HCT116 (cell line): ENCODE data around the gene RALB. TPM values are rescaled to one million over a fixed set of nuclear protein-coding genes. Genes with fewer than 3 reads are reported as not detected.

Source experiments
- ATAC-seq: fragments of 200-7000 bp; cut with Tn5 transposase; 2 replicates; pipeline ENCODE4 v1.9.1; 2020; ENCODE audit warnings: mild to moderate bottlenecking, moderate library complexity
- BruUV-seq: library from RNA; stranded (reverse); fragments of 400-500 nt; replicated peaks from 2 replicates; lab custom pipeline; 2021; lab: Mats Ljungman, UMichigan
- CTCF ChIA-PET: fragments of 300-600 bp; sonication (Branson Sonifier 250); formaldehyde crosslinking; loops from one replicate; lab custom pipeline; 2021; ENCODE audit warnings: antibody characterized with exemption; lab: Charles Lee
- POLR2A ChIA-PET: fragments of 300-600, 350-600 bp; sonication (Branson Sonifier 250); formaldehyde crosslinking; loops from one replicate; lab custom pipeline; 2021; ENCODE audit warnings: antibody characterized with exemption; lab: Charles Lee
- RAD21 ChIA-PET, 2 experiments: fragments of 300-600 bp; sonication (Branson Sonifier 250); formaldehyde crosslinking; loops; one replicate each; lab custom pipeline; 2023; ENCODE audit warnings: low total read pairs in 2 of 2; ENCODE audit not compliant: uncharacterized antibody in 2 of 2, unreplicated experiment in 2 of 2, low non-redundant PET in 1 of 2; lab: Charles Lee
- DNase-seq: peaks from one replicate; pipeline ENCODE4 v3.0.0-alpha.2; 2010; ENCODE audit warnings: low read depth, low spot score
- H2AFZ ChIP-seq: fragments of 200-600 bp; shearing (Covaris generic), sonication (generic); 2 replicates; pipeline ENCODE4 v1.6.1; 2017; ENCODE audit warnings: low read depth, mixed run types, mixed read lengths, antibody characterized with exemption, low read length; ENCODE audit not compliant: poor library complexity, severe bottlenecking
- H3K27ac ChIP-seq: 2 replicates; pipeline ENCODE4 v1.5.1; 2012; ENCODE audit warnings: low read depth, low read length
- H3K27me3 ChIP-seq: fragments of 200-600 bp; sonication (generic); 2 replicates; pipeline ENCODE4 v1.6.1; 2016; ENCODE audit warnings: mixed run types, low read length, mixed read lengths; ENCODE audit not compliant: insufficient read depth
- H3K36me3 ChIP-seq, 2 experiments: fragments of 200-500 bp in 1 of 2; fragments of 200-600 bp in 1 of 2; sonication (Bioruptor generic) in 1 of 2; sonication (generic) in 1 of 2; 2 replicates each; pipeline versions ENCODE4 v1.5.1 to v1.6.1; 2014 to 2016; ENCODE audit warnings: low read length in 2 of 2, inconsistent platforms in 1 of 2, mixed read lengths in 1 of 2, mixed run types in 1 of 2; ENCODE audit not compliant: insufficient read depth in 2 of 2, control insufficient read depth in 1 of 2
- H3K4me1 ChIP-seq, 2 experiments: fragments of 200-600 bp in 1 of 2; sonication (generic) in 1 of 2; 2 replicates each; pipeline versions ENCODE4 v1.5.1 to v1.6.1; 2012 to 2017; ENCODE audit warnings: low read length in 2 of 2, inconsistent platforms in 1 of 2, mild to moderate bottlenecking in 1 of 2, mixed read lengths in 1 of 2, mixed run types in 1 of 2, moderate library complexity in 1 of 2; ENCODE audit not compliant: insufficient read depth in 2 of 2, control insufficient read depth in 1 of 2
- H3K4me2 ChIP-seq: fragments of 200-600 bp; sonication (generic); 2 replicates; pipeline ENCODE4 v1.6.1; 2017; ENCODE audit warnings: mixed run types, low read length, mixed read lengths
- H3K4me3 ChIP-seq, 2 experiments: fragments of 200-600 bp in 1 of 2; sonication (generic) in 1 of 2; replicated peaks in 1 of 2; 2 replicates each; pipeline ENCODE4 v1.5.1; 2011 to 2016; ENCODE audit warnings: low read length in 2 of 2, control low read depth in 1 of 2, low read depth in 1 of 2, mild to moderate bottlenecking in 1 of 2, mixed read lengths in 1 of 2, mixed run types in 1 of 2
- H3K79me2 ChIP-seq: fragments of 200-600 bp; sonication (generic); 2 replicates; pipeline ENCODE4 v1.6.1; 2017; ENCODE audit warnings: mild to moderate bottlenecking, mixed run types, low read length, moderate library complexity, mixed read lengths; ENCODE audit not compliant: insufficient read depth
- H3K9ac ChIP-seq: fragments of 200-600 bp; sonication (generic); 2 replicates; pipeline ENCODE4 v1.6.1; 2016; ENCODE audit warnings: low read length, mixed read lengths
- H3K9me2 ChIP-seq: fragments of 200-600 bp; sonication (generic), shearing (Covaris generic); 2 replicates; pipeline ENCODE4 v1.6.1; 2017; ENCODE audit warnings: mixed run types, mild to moderate bottlenecking, moderate library complexity; ENCODE audit not compliant: insufficient read depth
- H3K9me3 ChIP-seq, 2 experiments: fragments of 200-500 bp in 1 of 2; fragments of 200-600 bp in 1 of 2; sonication (Bioruptor generic) in 1 of 2; sonication (generic) in 1 of 2; 2 replicates each; pipeline ENCODE4 v1.6.1; 2014 to 2017; ENCODE audit warnings: low read length in 2 of 2, mixed read lengths in 2 of 2, inconsistent platforms in 1 of 2, low read depth in 1 of 2, mild to moderate bottlenecking in 1 of 2, mixed run types in 1 of 2, moderate library complexity in 1 of 2; ENCODE audit not compliant: control insufficient read depth in 1 of 2, insufficient read depth in 1 of 2
- H4K20me1 ChIP-seq: fragments of 200-600 bp; sonication (generic), shearing (Covaris generic); 2 replicates; pipeline ENCODE4 v1.6.1; 2017; ENCODE audit warnings: mixed run types, mild to moderate bottlenecking, moderate library complexity; ENCODE audit not compliant: insufficient read depth
- ATF3 ChIP-seq: IDR thresholded peaks from 2 replicates; pipeline ENCODE4 v1.6.1; 2012
- CBX3 ChIP-seq: IDR thresholded peaks from 2 replicates; pipeline ENCODE4 v1.6.1; 2012; ENCODE audit warnings: low read depth
- CEBPB ChIP-seq: IDR thresholded peaks from 2 replicates; pipeline ENCODE4 v1.6.1; 2012; ENCODE audit warnings: low read depth
- CTCF ChIP-seq, 3 experiments: fragments of 200-600 bp in 1 of 3; sonication (generic) in 1 of 3; IDR thresholded peaks in 2 of 3; conservative IDR thresholded peaks in 1 of 3; 2 replicates each; pipeline ENCODE4 v1.5.1; 2012 to 2017; ENCODE audit warnings: low read depth in 2 of 3, low read length in 2 of 3, antibody characterized with exemption in 1 of 3, borderline replicate concordance in 1 of 3, control low read depth in 1 of 3, mild to moderate bottlenecking in 1 of 3, mixed read lengths in 1 of 3, mixed run types in 1 of 3, moderate library complexity in 1 of 3; ENCODE audit not compliant: insufficient read depth in 1 of 3
- EZH2phosphoT487 ChIP-seq: fragments of 200-600 bp; IDR thresholded peaks from 2 replicates; pipeline ENCODE4 v1.6.1; 2018; ENCODE audit warnings: antibody characterized with exemption, borderline replicate concordance
- JUND ChIP-seq: IDR thresholded peaks from 2 replicates; pipeline ENCODE4 v1.6.1; 2012
- SP1 ChIP-seq: IDR thresholded peaks from 2 replicates; pipeline ENCODE4 v1.6.1; 2012; ENCODE audit warnings: low read depth
- TCF7L2 ChIP-seq: IDR thresholded peaks from 2 replicates; pipeline ENCODE4 v1.7.0; 2011; ENCODE audit warnings: borderline replicate concordance, inconsistent platforms; ENCODE audit not compliant: insufficient read depth, insufficient read length; ENCODE audit errors: extremely low read depth
- ZNF274 ChIP-seq: fragments of 200-500 bp; sonication (Bioruptor generic); IDR thresholded peaks from 2 replicates; pipeline ENCODE4 v1.6.1; 2014; ENCODE audit warnings: mild to moderate bottlenecking, low read depth, low read length, inconsistent platforms
- intact Hi-C: fragments of 100-400 bp; cut with micrococcal nuclease; formaldehyde crosslinking; loops from 2 replicates; pipeline ENCODE4 v1.10.0; 2022
- total RNA-seq: library from RNA; stranded (reverse); gene quantifications from one replicate; pipeline ENCODE4 v1.2.1, GENCODE V29; 2021; ENCODE audit not compliant: unreplicated experiment

Gene RALB
- total RNA-seq, 1 experiment from 2014 or later: 42.8 TPM

- ChIA-PET POLR2A (interaction anchor here (1.0 kb wide), 2 partner anchors 211 to 733 kb away, joined by 3 to 6 read pairs; no protein-coding TSS in a partner anchor), RAD21 (interaction anchor here in 1 of 2 experiments (1.4 kb wide), 1 partner anchor 95 kb away, joined by 5 read pairs; no protein-coding TSS in a partner anchor), CTCF (interaction anchor here (1.3 to 3.5 kb wide), 5 partner anchors 95 to 738 kb away, joined by 4 to 32 read pairs (median 14); no protein-coding TSS in a partner anchor)
- no peak overlapping the region for H3K4me3 ChIP-seq
- no peak overlapping the region for H3K27ac ChIP-seq
- H3K9ac ChIP-seq: no peak overlapping the region
- H3K4me1 ChIP-seq: peaks cover 0 to 23% of the 10 kb centered on the region in 2 experiments; a peak in 2 of 4 replicates
- H3K79me2 ChIP-seq: no peaks in the 10 kb centered on the region
- BruUV-seq: no TSS peak
- H4K20me1 ChIP-seq: no peaks in the 10 kb centered on the region
- no peak overlapping the region for H3K4me2 ChIP-seq
- ATAC-seq: no peak
- no peak for DNase-seq
- no peaks in the 10 kb centered on the region for H3K9me3 ChIP-seq
- intact Hi-C loops: loop anchor here (10.0 kb wide), 2 partner anchors 92 to 182 kb away; no protein-coding TSS in a partner anchor
- no peaks in the 10 kb centered on the region for H3K9me2 ChIP-seq
- H3K36me3 ChIP-seq: no peaks in the 10 kb centered on the region
- H3K27me3 ChIP-seq: no peaks in the 10 kb centered on the region
- H2AFZ ChIP-seq: no peak overlapping the region
- TF ChIP-seq CEBPB (no peak), CTCF (IDR thresholded peaks at IDR 0.05 in 2 of 3, conservative IDR thresholded peaks at IDR 0.05 in 1 of 3; ENCODE audit: borderline replicate concordance in 1 of 3, insufficient read depth in 1 of 3, low read depth in 2 of 3, low read length in 2 of 3) (no peak), ZNF274 (no peak), TCF7L2 (no peak), JUND (no peak), CBX3 (no peak), EZH2phosphoT487 (no peak), SP1 (no peak), ATF3 (no peak)
- TF ChIP-seq, all 23 proteins: peak for 0
Observed at GRCh38 chr2:120342446-120342845, 89.8 kb downstream of the RALB start.
